ENCODE results near the gene SUMO1. TPM values are rescaled to one million over a fixed set of nuclear protein-coding genes. Genes with fewer than 3 reads are reported as not detected.
"Not testable (repeated sequence)": the region's sequence is repeated elsewhere in the genome, so short reads cannot be mapped to it uniquely, and the experiment has no call there.

Gene SUMO1
- total and polyA plus RNA-seq, 8 donors = 20.4 to 62.3 (median 31.0) TPM

DNA sequence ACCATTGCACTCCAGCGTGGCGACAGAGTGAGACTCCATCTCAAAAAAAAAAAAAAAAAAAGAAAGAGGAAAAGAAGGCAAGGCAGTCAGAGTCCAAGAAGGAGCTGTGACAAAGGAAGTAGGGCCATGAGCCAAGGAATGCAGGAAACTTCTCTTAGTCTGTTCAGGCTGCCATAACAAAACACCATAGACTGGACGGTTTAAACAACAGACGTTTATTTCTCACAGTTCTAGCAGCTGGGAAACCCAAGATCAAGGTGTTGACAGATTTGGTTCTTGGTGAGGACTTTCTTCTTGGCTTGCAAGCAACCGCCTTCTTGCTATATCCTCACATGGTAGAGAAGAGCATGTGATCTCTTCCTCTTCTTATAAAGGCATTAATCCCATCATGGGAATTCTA lies 13.1 kb upstream of the SUMO1 start:
- FAIRE-seq (no peak), ATAC-seq (no peak), DNase-seq (no peak)
- Histone ChIP-seq H3K36me3 (no peaks in the 10 kb centered on the region), H3K9me3 (no peaks in the 10 kb centered on the region), H3K27me3 (no peaks in the 10 kb centered on the region), H3K4me1 (no peaks in the 10 kb centered on the region), H3K27ac (no peak overlapping the region), H3K4me3 (no peak overlapping the region)
- 77 to 79% methylated on average over 5 of the region's 5 CpGs for WGBS, 2 donors
- intact Hi-C loops (cut with DNase I) = no loop called here
- TF ChIP-seq, protein P1, sequence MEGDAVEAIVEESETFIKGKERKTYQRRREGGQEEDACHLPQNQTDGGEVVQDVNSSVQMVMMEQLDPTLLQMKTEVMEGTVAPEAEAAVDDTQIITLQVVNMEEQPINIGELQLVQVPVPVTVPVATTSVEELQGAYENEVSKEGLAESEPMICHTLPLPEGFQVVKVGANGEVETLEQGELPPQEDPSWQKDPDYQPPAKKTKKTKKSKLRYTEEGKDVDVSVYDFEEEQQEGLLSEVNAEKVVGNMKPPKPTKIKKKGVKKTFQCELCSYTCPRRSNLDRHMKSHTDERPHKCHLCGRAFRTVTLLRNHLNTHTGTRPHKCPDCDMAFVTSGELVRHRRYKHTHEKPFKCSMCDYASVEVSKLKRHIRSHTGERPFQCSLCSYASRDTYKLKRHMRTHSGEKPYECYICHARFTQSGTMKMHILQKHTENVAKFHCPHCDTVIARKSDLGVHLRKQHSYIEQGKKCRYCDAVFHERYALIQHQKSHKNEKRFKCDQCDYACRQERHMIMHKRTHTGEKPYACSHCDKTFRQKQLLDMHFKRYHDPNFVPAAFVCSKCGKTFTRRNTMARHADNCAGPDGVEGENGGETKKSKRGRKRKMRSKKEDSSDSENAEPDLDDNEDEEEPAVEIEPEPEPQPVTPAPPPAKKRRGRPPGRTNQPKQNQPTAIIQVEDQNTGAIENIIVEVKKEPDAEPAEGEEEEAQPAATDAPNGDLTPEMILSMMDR (IDR thresholded peaks at IDR 0.05) = no peak

DNA sequence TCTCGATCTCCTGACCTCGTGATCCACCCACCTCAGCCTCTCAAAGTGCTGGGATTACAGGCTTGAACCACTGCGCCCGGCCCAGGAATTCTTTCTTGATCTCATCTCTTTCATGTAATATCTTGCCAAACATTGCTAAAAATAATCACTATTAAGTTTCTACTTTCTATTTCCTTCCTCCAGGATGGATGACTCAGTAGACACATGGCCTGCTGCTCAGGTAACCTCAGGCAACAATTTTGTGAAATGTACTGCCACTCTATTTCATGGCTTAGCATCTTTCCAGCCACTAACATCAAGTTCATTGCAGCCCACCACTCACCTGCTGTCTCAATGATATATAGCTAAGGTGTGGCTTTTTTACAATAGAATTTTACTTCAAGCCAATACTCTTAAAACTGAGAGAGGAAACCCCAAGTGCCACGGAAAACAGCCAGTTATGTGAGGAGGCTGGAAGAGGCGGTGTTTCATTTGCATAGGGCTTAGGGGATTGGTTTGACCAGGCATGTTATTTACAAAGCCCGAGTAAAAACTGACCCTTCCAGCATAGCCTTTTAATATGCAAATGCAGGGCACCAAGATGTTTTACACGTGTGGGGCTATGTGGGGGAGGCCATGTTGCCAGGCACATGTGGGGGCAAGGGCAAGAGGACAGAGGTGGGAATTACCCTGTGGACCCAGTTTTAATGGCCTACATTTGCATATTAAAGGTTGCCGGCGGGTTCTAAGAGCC lies 11.3 kb upstream of the SUMO1 start:
- DNase-seq = no peak
- intact Hi-C loops (cut with DNase I) = no loop called here
- H3K9me3 ChIP-seq = no peaks in the 10 kb centered on the region
- no peak for ATAC-seq
- H3K4me1 ChIP-seq = no peaks in the 10 kb centered on the region
- no peak overlapping the region for H3K27ac ChIP-seq
- FAIRE-seq = no peak
- no peak overlapping the region for H3K4me3 ChIP-seq
- 60 to 61% methylated on average over 10 of the region's 10 CpGs for WGBS, 2 donors
- H3K36me3 ChIP-seq = no peaks in the 10 kb centered on the region
- TF ChIP-seq, protein P1 (IDR thresholded peaks at IDR 0.05) = no peak
- H3K27me3 ChIP-seq = no peaks in the 10 kb centered on the region

DNA sequence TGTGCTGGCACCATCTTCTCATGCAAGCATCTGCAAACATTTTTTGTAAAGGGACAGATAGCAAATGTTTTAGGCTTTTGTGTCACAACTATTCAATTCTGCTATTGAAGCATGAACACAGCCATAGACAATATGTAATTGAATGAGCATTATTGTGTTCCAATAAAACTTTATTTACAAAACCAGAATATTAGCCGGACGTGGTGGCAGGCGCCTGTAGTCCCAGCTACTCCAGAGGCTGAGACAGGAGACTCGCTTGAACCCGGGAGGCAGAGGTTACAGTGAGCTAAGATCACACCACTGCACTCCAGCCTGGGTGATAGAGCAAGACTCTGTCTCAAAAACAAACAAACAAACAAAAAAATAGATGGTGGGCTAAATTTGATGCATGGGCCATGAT lies 9.3 kb upstream of the SUMO1 start:
- DNase-seq; H3K27ac ChIP-seq; H3K27me3 ChIP-seq; ATAC-seq; H3K9me3 ChIP-seq; intact Hi-C loops (cut with DNase I); H3K4me1 ChIP-seq; FAIRE-seq; H3K4me3 ChIP-seq; H3K36me3 ChIP-seq: not testable (repeated sequence)
- WGBS, 2 donors = 88 to 89% methylated on average over 5 of the region's 5 CpGs

DNA sequence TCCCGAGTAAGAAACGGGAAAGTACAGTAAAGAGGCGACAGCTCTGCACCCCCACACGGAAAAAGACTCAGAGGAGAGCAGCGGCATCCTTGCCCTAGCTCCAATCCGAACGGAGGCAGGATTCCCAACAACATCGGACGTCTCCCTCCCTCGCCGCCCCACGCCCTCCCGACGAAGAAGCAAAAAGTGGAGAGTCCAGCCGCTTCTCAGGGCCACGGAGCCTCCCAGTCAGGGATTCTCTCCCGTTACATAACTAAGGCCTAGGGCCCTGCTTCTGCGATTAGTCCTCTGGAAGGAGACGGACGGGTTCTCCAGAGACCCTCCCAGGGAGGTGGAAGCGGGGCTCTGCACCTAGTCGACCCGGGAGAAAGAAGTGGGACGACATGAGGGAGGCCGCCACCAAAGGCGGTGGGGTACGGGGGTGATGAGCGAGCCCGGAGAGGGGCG lies 587 bp downstream of the SUMO1 start:
- peak in 4 of 6 donors; percentile 13 to 43 (median 18) for DNase-seq
- Histone ChIP-seq H3K27ac (peak overlapping the region; percentile 58 to 82 (median 73)), H3K27me3 (no peaks in the 10 kb centered on the region), H3K4me3 (peak overlapping the region; percentile 80 to 98 (median 90)), H3K4me1 (peaks cover 12 to 19% (median 14%) of the 10 kb centered on the region in 3 donors), H3K9me3 (no peaks in the 10 kb centered on the region), H3K36me3 (no peaks in the 10 kb centered on the region)
- TF ChIP-seq, protein P1 (IDR thresholded peaks at IDR 0.05) = no peak
- no peak for FAIRE-seq
- peak; percentile 44 to 62 (median 58) for ATAC-seq
- 0 to 1% methylated on average over 20 to 30 of the region's 30 CpGs for WGBS, 2 donors
- intact Hi-C loops (cut with DNase I) = no loop called here

DNA sequence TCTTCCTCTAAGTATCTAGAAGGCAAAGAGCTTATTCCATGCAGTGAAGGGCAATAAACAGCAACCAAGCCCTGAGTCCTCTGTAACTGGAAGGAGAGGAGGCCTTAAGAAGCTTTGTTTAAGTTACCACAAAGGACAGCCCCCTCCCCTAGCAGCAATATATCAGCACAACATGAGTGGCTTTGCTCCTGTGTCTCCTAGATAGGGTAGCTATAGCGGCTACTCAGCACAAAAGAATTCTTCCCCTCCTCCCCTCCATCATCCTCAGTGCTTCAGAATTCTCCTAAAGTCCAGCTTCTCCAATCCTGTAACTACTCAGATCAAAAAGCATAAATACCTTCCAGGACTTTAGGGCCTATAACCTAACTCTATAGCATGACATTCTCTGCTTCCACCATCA lies 16.5 kb downstream of the SUMO1 start:
- intact Hi-C loops (cut with DNase I) = no loop called here
- Histone ChIP-seq H3K4me1 (peaks cover 0 to 4% (median 0%) of the 10 kb centered on the region in 3 donors), H3K27me3 (no peaks in the 10 kb centered on the region), H3K9me3 (no peaks in the 10 kb centered on the region), H3K27ac (no peak overlapping the region), H3K36me3 (no peaks in the 10 kb centered on the region), H3K4me3 (no peak overlapping the region)
- WGBS, 2 donors = 80 to 83% methylated on average over 1 of the region's 1 CpG
- ATAC-seq (no peak), DNase-seq (no peak), FAIRE-seq (no peak)
- TF ChIP-seq, protein P1 (IDR thresholded peaks at IDR 0.05) = no peak
